Keratinocyte (primary cell): ENCODE data around the gene FCHO2. TPM values are rescaled to one million over a fixed set of nuclear protein-coding genes. Genes with fewer than 3 reads are reported as not detected.
A peak's percentile ranks its signal among the peaks of the same experiment; 100 is the strongest.

Source experiments
- DNase-seq: peaks from one replicate; pipeline ENCODE4 v3.0.0-alpha.2; 2011; ENCODE audit warnings: low read depth, missing footprints, low spot score
- FAIRE-seq: peaks from 2 replicates; lab custom pipeline; 2011; peaks lifted over from hg19 to GRCh38; lab: Jason Lieb, UNC
- H2AFZ ChIP-seq: 2 replicates; pipeline ENCODE4 v1.6.0; 2012; ENCODE audit warnings: low read length, control low read depth, inconsistent platforms; ENCODE audit not compliant: control insufficient read depth
- H3K27ac ChIP-seq: 2 replicates; pipeline ENCODE4 v1.5.1; 2011; ENCODE audit warnings: low read length; ENCODE audit not compliant: control insufficient read depth, insufficient read depth
- H3K27me3 ChIP-seq: 3 replicates; pipeline ENCODE4 v1.6.0; 2011; ENCODE audit warnings: low read length; ENCODE audit not compliant: control insufficient read depth, insufficient read depth; ENCODE audit errors: extremely low read depth
- H3K36me3 ChIP-seq, 2 experiments: 2 replicates in 1 of 2; 3 replicates in 1 of 2; pipeline ENCODE4 v1.5.1; 2011; ENCODE audit warnings: low read length in 2 of 2, mild to moderate bottlenecking in 1 of 2; ENCODE audit not compliant: control insufficient read depth in 2 of 2, insufficient read depth in 2 of 2; ENCODE audit errors: extremely low read depth in 1 of 2
- H3K4me1 ChIP-seq: 3 replicates; pipeline ENCODE4 v1.5.1; 2011; ENCODE audit warnings: low read length; ENCODE audit not compliant: control insufficient read depth, insufficient read depth; ENCODE audit errors: extremely low read depth
- H3K4me2 ChIP-seq: 3 replicates; pipeline ENCODE4 v1.6.0; 2011; ENCODE audit warnings: low read depth, low read length; ENCODE audit not compliant: control insufficient read depth, insufficient read depth; ENCODE audit errors: extremely low read depth
- H3K4me3 ChIP-seq, 3 experiments: fragments of 200-600 bp in 1 of 3; sonication (generic) in 1 of 3; 2 replicates in 2 of 3; 3 replicates in 1 of 3; pipeline ENCODE4 v1.5.1; 2011 to 2016; ENCODE audit warnings: low read length in 3 of 3, mild to moderate bottlenecking in 3 of 3, control low read depth in 2 of 3, inconsistent platforms in 1 of 3, low read depth in 1 of 3, mixed read lengths in 1 of 3, mixed run types in 1 of 3, moderate library complexity in 1 of 3; ENCODE audit not compliant: control insufficient read depth in 2 of 3, insufficient read depth in 2 of 3; ENCODE audit errors: extremely low read depth in 1 of 3
- H3K79me2 ChIP-seq: 2 replicates; pipeline ENCODE4 v1.6.0; 2012; ENCODE audit warnings: low read length; ENCODE audit not compliant: control insufficient read depth, insufficient read depth
- H3K9ac ChIP-seq: 3 replicates; pipeline ENCODE4 v1.6.0; 2011; ENCODE audit warnings: low read length; ENCODE audit not compliant: control insufficient read depth, insufficient read depth; ENCODE audit errors: extremely low read depth
- H3K9me1 ChIP-seq: 3 replicates; pipeline ENCODE4 v1.6.0; 2011; ENCODE audit warnings: low read length; ENCODE audit not compliant: control insufficient read depth, insufficient read depth; ENCODE audit errors: extremely low read depth
- H3K9me3 ChIP-seq: 2 replicates; pipeline ENCODE4 v1.5.1; 2012; ENCODE audit warnings: low read depth, low read length; ENCODE audit not compliant: control insufficient read depth
- H4K20me1 ChIP-seq: 3 replicates; pipeline ENCODE4 v1.6.0; 2011; ENCODE audit warnings: low read length; ENCODE audit not compliant: control insufficient read depth, insufficient read depth; ENCODE audit errors: extremely low read depth
- CTCF ChIP-seq, 3 experiments: IDR thresholded peaks in 1 of 3; conservative IDR thresholded peaks in 1 of 3; optimal IDR thresholded peaks in 1 of 3; 2 replicates in 2 of 3; 3 replicates in 1 of 3; pipeline versions ENCODE3 to v1.5.1; 2011; ENCODE audit warnings: low read length in 3 of 3, mild to moderate bottlenecking in 3 of 3, moderate library complexity in 2 of 3, control low read depth in 1 of 3, inconsistent platforms in 1 of 3; ENCODE audit not compliant: insufficient read depth in 2 of 3; ENCODE audit errors: extremely low read depth in 1 of 3
- EZH2 ChIP-seq: IDR thresholded peaks from one replicate; pipeline ENCODE4 v1.6.1; 2012; ENCODE audit warnings: inconsistent platforms, mild to moderate bottlenecking, low read length, moderate library complexity
- dilution Hi-C: fragments of 300-500 bp; cut with MboI; formaldehyde crosslinking; loops from one replicate; pipeline ENCODE4 v1.7.0; 2020; ENCODE audit warnings: low sequenced_read_pairs; ENCODE audit not compliant: extremely low pct_ligation_motif_present
- polyA plus RNA-seq, 5 experiments: library from polyadenylated mRNA; depleted of rRNA in 3 of 5; stranded (reverse) in 3 of 5; stranded (forward) in 1 of 5; unstranded in 1 of 5; fragments of >200 nt; gene quantifications; 1 replicate in 1 of 5; 2 replicates in 3 of 5; 3 replicates in 1 of 5; pipeline versions ENCODE4 v1.2.1 to v1.2.3, GENCODE V29; 2011 to 2012; ENCODE audit warnings: missing spikeins in 2 of 5, low read depth in 1 of 5, low replicate concordance in 1 of 5

Gene FCHO2
- polyA plus RNA-seq, 1 donor (not counting 4 experiments of a cell fraction or from before 2014, with no cell fraction given): 10.6 TPM

GRCh38 chr5:72920690-72921502 lies 34.9 kb upstream of the FCHO2 start:
- Histone ChIP-seq H3K9me1 (no peaks in the 10 kb centered on the region), H3K27me3 (no peaks in the 10 kb centered on the region), H4K20me1 (no peaks in the 10 kb centered on the region), H2AFZ (no peak overlapping the region), H3K4me1 (no peaks in the 10 kb centered on the region), H3K79me2 (no peaks in the 10 kb centered on the region), H3K4me3 (no peak overlapping the region), H3K9ac (no peak overlapping the region), H3K4me2 (no peak overlapping the region), H3K9me3 (no peaks in the 10 kb centered on the region), H3K36me3 (no peaks in the 10 kb centered on the region), H3K27ac (no peak overlapping the region)
- DNase-seq (no peak), FAIRE-seq (peak; percentile 32)
- no peak for TF ChIP-seq EZH2
- peak in 1 of 3 experiments; percentile 43 for TF ChIP-seq CTCF (optimal IDR thresholded peaks at IDR 0.05 in 1 of 3, IDR thresholded peaks at IDR 0.05 in 1 of 3, conservative IDR thresholded peaks at IDR 0.05 in 1 of 3; ENCODE audit: extremely low read depth in 1 of 3, insufficient read depth in 2 of 3, low read length in 3 of 3)
- dilution Hi-C loops: no loop called here

DNA sequence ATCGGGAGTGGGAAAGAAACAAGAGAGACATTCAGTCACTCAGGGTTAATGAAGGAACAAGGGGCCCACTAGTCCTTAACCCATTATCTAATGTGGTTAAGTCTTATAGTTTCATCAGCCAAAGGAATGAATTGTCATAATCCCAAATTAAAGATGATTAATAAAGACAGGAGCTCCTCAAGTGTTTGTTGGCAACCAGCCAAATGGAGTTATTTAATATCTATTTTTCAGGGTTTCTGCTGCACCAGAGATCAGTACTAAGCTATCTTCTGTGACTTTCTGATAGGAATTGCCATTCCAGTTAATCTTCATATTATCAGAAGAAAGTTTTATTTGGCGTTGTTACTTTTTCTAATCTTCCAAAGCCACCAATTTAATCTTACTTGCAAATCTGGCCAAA lies 34.0 kb upstream of the FCHO2 start:
- Histone ChIP-seq H3K79me2 (no peaks in the 10 kb centered on the region), H3K9me1 (no peaks in the 10 kb centered on the region), H3K4me1 (no peaks in the 10 kb centered on the region), H2AFZ (no peak overlapping the region), H4K20me1 (no peaks in the 10 kb centered on the region), H3K36me3 (no peaks in the 10 kb centered on the region), H3K4me3 (no peak overlapping the region), H3K9ac (no peak overlapping the region), H3K9me3 (no peaks in the 10 kb centered on the region), H3K27me3 (no peaks in the 10 kb centered on the region), H3K4me2 (no peak overlapping the region), H3K27ac (no peak overlapping the region)
- TF ChIP-seq EZH2 (no peak), CTCF (optimal IDR thresholded peaks at IDR 0.05 in 1 of 3, IDR thresholded peaks at IDR 0.05 in 1 of 3, conservative IDR thresholded peaks at IDR 0.05 in 1 of 3; ENCODE audit: extremely low read depth in 1 of 3, insufficient read depth in 2 of 3, low read length in 3 of 3) (no peak)
- FAIRE-seq: no peak
- no peak for DNase-seq
- dilution Hi-C loops: no loop called here
